ENCODE results near the gene FMO4.

GRCh38 chr1:171346881-171347280, 32.9 kb downstream of the FMO4 start:
- TF ChIP-seq CTCF (IDR thresholded peaks at IDR 0.05; ENCODE audit: low read length) (no peak), EZH2 (IDR thresholded peaks at IDR 0.05; ENCODE audit: borderline replicate concordance, low read length) (no peak)

All from OCI-LY1 (cell line).